Stomach (tissue), 4 donors: ENCODE data around the gene SYNPR.

Experiments
- CTCF ChIP-seq, 7 experiments: fragments of 450-650 bp in 4 of 7; fragments of 200-600 bp in 3 of 7; sonication (generic) in 3 of 7; IDR thresholded peaks; one replicate each; pipeline ENCODE4 v1.5.1; 2016 to 2019; ENCODE audit warnings: antibody characterized with exemption in 7 of 7, control low read depth in 2 of 7, mild to moderate bottlenecking in 1 of 7
- EP300 ChIP-seq: sonication (generic); formaldehyde crosslinking; IDR thresholded peaks from one replicate; pipeline ENCODE4 v1.6.1; 2017; ENCODE audit warnings: antibody characterized with exemption
- POLR2A ChIP-seq, 4 donors: fragments of 450-650 bp; IDR thresholded peaks; one replicate each; pipeline ENCODE4 v1.6.1; 2016; ENCODE audit warnings: antibody characterized with exemption in 4 of 4, control low read depth in 2 of 4, mild to moderate bottlenecking in 1 of 4, moderate library complexity in 1 of 4

GRCh38 chr3:63562323-63562722 lies 284.2 kb downstream of the SYNPR start:
- TF ChIP-seq POLR2A (IDR thresholded peaks at IDR 0.05) (no peak), CTCF (IDR thresholded peaks at IDR 0.05) (no peak), EP300 (no peak)
